GM06990 (cell line): ENCODE results near the gene KIF26B.

Experiments
- DNase-seq: peaks from one replicate; pipeline ENCODE4 v3.0.0-alpha.2; 2011; ENCODE audit not compliant: insufficient read length; ENCODE audit errors: extremely low read depth
- H3K27me3 ChIP-seq: replicated peaks from 2 replicates; pipeline ENCODE4 v1.6.0; 2011; ENCODE audit warnings: low read length; ENCODE audit not compliant: control insufficient read depth, insufficient read depth
- H3K36me3 ChIP-seq: 2 replicates; pipeline ENCODE4 v1.5.1; 2011; ENCODE audit warnings: low read length; ENCODE audit not compliant: control insufficient read depth, insufficient read depth
- H3K4me3 ChIP-seq: replicated peaks from 2 replicates; pipeline ENCODE4 v1.5.1; 2011; ENCODE audit warnings: low read depth, mild to moderate bottlenecking, control low read depth, low read length
- CTCF ChIP-seq: IDR thresholded peaks from 2 replicates; pipeline ENCODE4 v1.5.1; 2011; ENCODE audit warnings: low read length, control low read depth, mild to moderate bottlenecking, inconsistent platforms; ENCODE audit not compliant: insufficient read depth, poor library complexity, severe bottlenecking

KIF26B gene

DNA sequence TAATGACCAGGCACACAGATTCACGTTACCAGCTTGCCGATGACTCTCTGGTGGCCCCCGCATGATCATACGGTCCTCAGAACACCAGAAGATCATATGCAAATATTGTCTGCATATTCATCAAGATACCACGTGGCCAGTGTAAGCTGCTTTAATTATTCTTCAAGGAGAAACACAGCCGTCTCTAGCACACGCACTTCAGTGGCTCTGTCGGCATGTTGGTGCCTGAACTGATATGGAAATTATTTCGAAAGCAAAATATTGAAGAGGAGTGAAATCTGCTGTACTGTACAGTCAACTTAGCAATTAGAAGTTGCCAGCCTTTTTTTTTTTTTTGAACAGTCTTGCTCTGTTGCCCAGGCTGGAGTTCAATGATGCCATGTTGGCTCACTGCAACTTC is 5.9 kb upstream of the KIF26B start:
- no peak for DNase-seq
- no peaks in the 10 kb centered on the region for H3K36me3 ChIP-seq
- no peak overlapping the region for H3K4me3 ChIP-seq
- no peaks in the 10 kb centered on the region; the same call in 1 of the 2 replicates for H3K27me3 ChIP-seq
- TF ChIP-seq CTCF = no peak

GRCh38 chr1:245153081-245153551 is 1.7 kb upstream of the KIF26B start:
- Histone ChIP-seq H3K27me3 (peaks cover 2% of the 10 kb centered on the region; the same call in 1 of the 2 replicates), H3K4me3 (peak overlapping the region; percentile 55), H3K36me3 (no peaks in the 10 kb centered on the region)
- peak; percentile 66 for DNase-seq
- peak; percentile 67 for TF ChIP-seq CTCF

DNA sequence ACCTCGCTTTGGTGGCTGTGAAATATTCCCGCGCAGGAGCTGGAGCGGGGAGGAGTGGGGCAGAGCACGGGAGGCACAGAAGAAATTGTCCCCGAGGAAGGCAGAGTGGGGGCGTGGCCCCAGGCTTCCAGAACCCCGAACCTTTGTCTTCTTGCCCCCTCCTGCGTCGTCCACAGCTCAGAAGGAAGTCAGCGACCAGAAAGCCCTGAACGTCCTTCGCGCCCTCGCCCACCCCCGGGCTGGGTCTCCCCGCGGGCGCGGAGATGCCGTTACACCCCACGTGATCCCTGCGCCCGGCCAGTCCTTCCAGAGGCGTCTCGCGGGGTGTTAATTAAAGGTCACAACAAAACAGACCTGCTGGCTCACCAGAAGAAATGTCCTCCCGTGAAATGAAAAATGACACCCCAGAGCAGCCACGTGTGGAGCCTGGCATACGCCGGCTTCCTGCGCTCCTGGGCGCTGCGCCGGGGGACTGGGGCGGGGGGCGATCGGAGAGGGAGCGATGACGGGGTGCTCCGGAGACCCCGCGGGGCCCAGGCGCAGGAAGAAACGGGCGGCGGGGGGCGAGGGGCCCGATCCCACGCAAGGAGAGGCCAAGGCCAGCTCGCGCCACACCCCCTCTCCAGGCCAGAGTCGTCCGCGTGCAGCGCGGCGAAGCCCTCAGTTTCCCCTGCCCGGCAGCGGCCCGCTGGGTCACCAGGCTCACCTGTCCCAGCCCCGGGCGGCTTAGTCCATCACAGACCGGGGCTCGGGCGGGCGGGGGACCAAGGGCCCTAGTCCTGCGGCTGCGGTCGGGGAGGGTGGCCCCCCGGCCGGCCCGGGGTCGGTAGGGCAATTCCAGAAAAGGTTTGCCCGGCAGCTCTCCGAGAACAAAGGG is 995 bp upstream of the KIF26B start:
- Histone ChIP-seq H3K36me3 (no peaks in the 10 kb centered on the region), H3K4me3 (peak overlapping the region; percentile 55), H3K27me3 (peaks cover 2% of the 10 kb centered on the region; the same call in 1 of the 2 replicates)
- DNase-seq = no peak
- no peak for TF ChIP-seq CTCF

DNA sequence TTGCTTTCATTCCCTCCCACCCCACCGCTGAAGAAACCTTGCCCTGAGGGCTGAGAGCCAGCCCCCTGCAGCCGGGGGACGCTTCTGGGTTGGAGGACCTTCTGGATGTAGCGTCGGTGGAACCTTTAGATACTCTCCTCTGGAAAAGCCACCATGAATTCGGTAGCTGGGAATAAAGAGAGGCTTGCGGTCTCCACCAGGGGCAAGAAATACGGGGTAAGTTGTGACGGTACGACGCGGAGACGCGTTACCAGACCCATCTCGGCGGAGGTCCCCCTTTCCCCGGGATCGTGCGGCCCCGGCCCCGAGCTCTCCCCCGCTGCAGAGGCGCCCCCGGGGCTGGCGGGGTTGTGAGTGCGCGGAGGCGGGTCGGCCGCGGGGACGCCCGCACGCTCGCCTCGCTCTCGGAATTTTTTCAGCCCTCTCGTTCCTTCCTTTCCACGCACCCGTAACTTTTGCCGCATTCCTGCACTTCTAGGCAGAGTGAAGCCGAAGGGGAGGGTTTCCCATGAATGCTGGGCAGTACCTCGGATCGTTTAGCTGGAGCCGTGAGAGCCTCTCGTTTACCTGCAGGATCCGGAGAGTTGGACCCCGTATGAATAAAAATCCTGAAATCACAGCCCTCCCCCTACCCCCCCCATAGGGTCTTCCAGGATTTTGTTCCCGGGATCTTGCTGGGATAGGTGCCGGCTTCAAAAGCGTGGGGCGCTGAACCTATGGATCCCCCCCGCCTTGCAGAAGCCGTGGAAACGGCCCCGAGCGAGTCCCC is 671 bp downstream of the KIF26B start:
- no peak for DNase-seq
- Histone ChIP-seq H3K4me3 (peak overlapping the region; percentile 51), H3K27me3 (peaks cover 2% of the 10 kb centered on the region; the same call in 1 of the 2 replicates), H3K36me3 (no peaks in the 10 kb centered on the region)
- TF ChIP-seq CTCF = no peak

DNA sequence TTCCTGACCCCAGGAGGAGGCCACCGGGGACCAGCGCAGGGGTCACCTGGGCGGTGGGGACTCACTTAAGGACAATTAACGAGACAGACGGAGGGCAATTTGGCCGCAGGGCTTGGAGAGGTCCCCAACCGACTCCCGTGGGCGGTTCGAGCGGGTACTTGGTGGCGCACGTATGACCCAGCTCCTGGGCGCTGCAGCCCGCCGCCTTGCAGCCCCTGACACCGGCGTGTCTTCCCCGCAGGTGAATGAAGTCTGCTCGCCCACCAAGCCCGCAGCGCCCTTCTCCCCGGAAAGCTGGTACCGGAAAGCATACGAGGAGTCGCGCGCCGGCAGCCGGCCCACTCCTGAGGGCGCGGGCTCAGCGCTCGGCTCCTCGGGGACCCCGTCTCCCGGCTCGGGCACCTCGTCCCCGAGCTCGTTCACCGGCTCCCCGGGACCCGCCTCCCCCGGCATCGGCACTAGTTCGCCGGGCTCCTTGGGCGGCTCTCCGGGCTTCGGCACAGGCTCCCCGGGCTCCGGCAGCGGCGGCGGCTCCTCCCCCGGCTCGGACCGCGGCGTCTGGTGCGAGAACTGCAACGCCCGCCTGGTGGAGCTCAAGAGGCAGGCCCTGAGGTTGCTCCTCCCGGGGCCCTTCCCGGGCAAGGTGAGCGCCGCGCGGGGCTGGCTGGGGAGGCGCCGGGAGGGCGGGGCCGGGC is 1.4 kb downstream of the KIF26B start:
- peak overlapping the region; percentile 51 for H3K4me3 ChIP-seq
- peak; percentile 83 for DNase-seq
- peak; percentile 57 for TF ChIP-seq CTCF

More for the DNA sequence above, 1.4 kb downstream of the KIF26B start:
- H3K36me3 ChIP-seq = no peaks in the 10 kb centered on the region
- H3K27me3 ChIP-seq = peaks cover 2% of the 10 kb centered on the region; the same call in 1 of the 2 replicates
